HepG2 (cell line): ENCODE measurements around the gene EHBP1. TPM values are rescaled to one million over a fixed set of nuclear protein-coding genes. Genes with fewer than 3 reads are reported as not detected.

Experiments
- DZIP1 ChIP-seq: sonication (generic); formaldehyde crosslinking; IDR thresholded peaks from 2 replicates; pipeline ENCODE4 v1.5.0; 2020; ENCODE audit warnings: mild to moderate bottlenecking, missing genetic modification reagents
- GATAD1 ChIP-seq: IDR thresholded peaks from 2 replicates; pipeline ENCODE4 v1.6.1; 2016; ENCODE audit warnings: missing genetic modification reagents, missing compliant biosample characterization
- HOMEZ ChIP-seq: IDR thresholded peaks from 2 replicates; pipeline ENCODE4 v1.6.1; 2016; ENCODE audit warnings: low read depth
- MAFK ChIP-seq, 2 experiments: IDR thresholded peaks in 1 of 2; conservative IDR thresholded peaks in 1 of 2; 2 replicates each; pipeline ENCODE4 v1.6.1; 2011; ENCODE audit warnings: improper control_type of control experiment in 2 of 2, low read length in 2 of 2
- MXD3 ChIP-seq: IDR thresholded peaks from 2 replicates; pipeline ENCODE4 v1.6.1; 2016; ENCODE audit warnings: mild to moderate bottlenecking, missing biosample characterization, missing genetic modification reagents
- POGZ ChIP-seq: sonication (generic); formaldehyde crosslinking; IDR thresholded peaks from 2 replicates; pipeline ENCODE4 v1.4.0; 2020; ENCODE audit warnings: mild to moderate bottlenecking, missing genetic modification reagents
- SAFB2 ChIP-seq: sonication (generic); formaldehyde crosslinking; IDR thresholded peaks from 2 replicates; pipeline ENCODE4 v1.5.1; 2020; ENCODE audit warnings: missing genetic modification reagents, low read depth, mild to moderate bottlenecking, borderline replicate concordance
- TARDBP ChIP-seq: sonication (generic); formaldehyde crosslinking; IDR thresholded peaks from 2 replicates; pipeline ENCODE4 v1.8.0; 2022; ENCODE audit warnings: mild to moderate bottlenecking, missing genetic modification reagents
- ZMYM4 ChIP-seq: sonication (generic); formaldehyde crosslinking; IDR thresholded peaks from 2 replicates; pipeline ENCODE4 v1.8.1; 2023; ENCODE audit warnings: mild to moderate bottlenecking, missing genetic modification reagents
- polyA plus RNA-seq, 8 experiments: library from polyadenylated mRNA; depleted of rRNA in 3 of 8; stranded (reverse) in 7 of 8; unstranded in 1 of 8; fragments of >200 nt; fragmentation: Illumina TruSeq in 4 of 8; extraction: Trizol in 4 of 8; gene quantifications; 2 replicates each; pipeline versions ENCODE4 v1.2.1 to v1.2.3, GENCODE V29; 2011 to 2016; ENCODE audit warnings: low read depth in 4 of 8, missing spikeins in 1 of 8, mixed read lengths in 1 of 8; ENCODE audit not compliant: insufficient read depth in 1 of 8
- total RNA-seq, 5 experiments: library from RNA; depleted of rRNA; stranded (reverse); fragments of >200 nt; fragmentation: Illumina TruSeq; extraction: Trizol; gene quantifications; 2 replicates each; pipeline ENCODE4 v1.2.3, GENCODE V29; 2016; ENCODE audit warnings: low read depth in 1 of 5
- TF ChIP-seq, protein P1 (sequence below): sonication (generic); formaldehyde crosslinking; IDR thresholded peaks from 2 replicates; pipeline ENCODE4 v1.4.0; 2020; ENCODE audit warnings: missing genetic modification reagents, mild to moderate bottlenecking, borderline replicate concordance

EHBP1 gene
- total and polyA plus RNA-seq, 2 of the 13 experiments (the other 11 are each of a cell fraction or from before 2014, with no cell fraction given) = 93.5 to 146 TPM

GRCh38 chr2:62727876-62728566 lies 22.5 kb downstream of the EHBP1 start (continued):
- no peak for TF ChIP-seq DZIP1 (CRISPR knock-in tag)
- TF ChIP-seq, protein P1, sequence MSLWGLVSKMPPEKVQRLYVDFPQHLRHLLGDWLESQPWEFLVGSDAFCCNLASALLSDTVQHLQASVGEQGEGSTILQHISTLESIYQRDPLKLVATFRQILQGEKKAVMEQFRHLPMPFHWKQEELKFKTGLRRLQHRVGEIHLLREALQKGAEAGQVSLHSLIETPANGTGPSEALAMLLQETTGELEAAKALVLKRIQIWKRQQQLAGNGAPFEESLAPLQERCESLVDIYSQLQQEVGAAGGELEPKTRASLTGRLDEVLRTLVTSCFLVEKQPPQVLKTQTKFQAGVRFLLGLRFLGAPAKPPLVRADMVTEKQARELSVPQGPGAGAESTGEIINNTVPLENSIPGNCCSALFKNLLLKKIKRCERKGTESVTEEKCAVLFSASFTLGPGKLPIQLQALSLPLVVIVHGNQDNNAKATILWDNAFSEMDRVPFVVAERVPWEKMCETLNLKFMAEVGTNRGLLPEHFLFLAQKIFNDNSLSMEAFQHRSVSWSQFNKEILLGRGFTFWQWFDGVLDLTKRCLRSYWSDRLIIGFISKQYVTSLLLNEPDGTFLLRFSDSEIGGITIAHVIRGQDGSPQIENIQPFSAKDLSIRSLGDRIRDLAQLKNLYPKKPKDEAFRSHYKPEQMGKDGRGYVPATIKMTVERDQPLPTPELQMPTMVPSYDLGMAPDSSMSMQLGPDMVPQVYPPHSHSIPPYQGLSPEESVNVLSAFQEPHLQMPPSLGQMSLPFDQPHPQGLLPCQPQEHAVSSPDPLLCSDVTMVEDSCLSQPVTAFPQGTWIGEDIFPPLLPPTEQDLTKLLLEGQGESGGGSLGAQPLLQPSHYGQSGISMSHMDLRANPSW (CRISPR knock-in tag) = no peak
- TF ChIP-seq MAFK (conservative IDR thresholded peaks at IDR 0.05 in 1 of 2, IDR thresholded peaks at IDR 0.05 in 1 of 2; ENCODE audit: low read length in 2 of 2) = no peak
- TF ChIP-seq HOMEZ (CRISPR knock-in tag) = 0 out of 2 replicates have a peak, but pooled peaks have one; percentile 17
- TF ChIP-seq TARDBP (CRISPR knock-in tag) = no peak
- TF ChIP-seq MXD3 (CRISPR knock-in tag) = no peak
- no peak for TF ChIP-seq GATAD1
- 0 out of 2 replicates have a peak, but pooled peaks have one; percentile 17 for TF ChIP-seq POGZ
- TF ChIP-seq SAFB2 (CRISPR knock-in tag) = no peak
- TF ChIP-seq ZMYM4 (CRISPR knock-in tag) = 0 out of 2 replicates have a peak, but pooled peaks have one; percentile 12
